ENCODE results near the gene STK35.

DNA sequence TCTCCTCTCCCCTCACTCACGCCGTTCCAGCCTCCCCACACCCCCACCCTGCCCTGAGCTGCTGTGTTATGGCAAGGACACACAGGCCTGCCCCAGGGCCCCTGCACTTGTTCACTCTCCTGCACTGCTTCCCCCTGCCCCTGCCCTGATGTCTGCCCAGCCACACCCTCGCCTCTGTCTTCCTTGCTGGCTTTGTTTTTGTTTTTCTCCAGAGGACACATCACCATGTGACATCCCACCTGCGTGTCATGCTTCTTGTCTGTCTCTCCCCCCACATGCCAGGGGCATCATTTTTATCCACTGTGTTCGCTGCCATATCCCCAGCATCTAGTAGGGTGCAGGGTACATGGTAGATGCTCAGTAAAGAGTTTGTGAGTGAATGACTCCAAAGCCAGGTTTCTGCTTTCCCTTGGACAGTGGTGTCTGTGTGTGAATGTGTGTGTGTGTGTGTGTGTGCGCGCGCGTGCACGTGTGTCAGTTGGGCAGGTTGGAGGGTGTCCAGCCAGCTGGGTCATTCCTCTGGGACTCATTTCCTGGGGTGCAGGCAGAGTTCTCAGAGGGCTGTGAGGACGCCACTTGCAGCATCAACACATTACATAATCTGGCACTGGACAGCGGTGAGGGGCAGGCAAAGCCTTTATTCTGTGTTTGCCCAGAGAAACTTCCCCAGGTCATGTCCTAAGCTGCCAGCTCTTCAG is 60.6 kb downstream of the STK35 start:
- TF ChIP-seq CTCF (IDR thresholded peaks at IDR 0.05), result no peak
- TF ChIP-seq EP300 (IDR thresholded peaks at IDR 0.05), result no peak

All from tibial nerve (tissue), 4 donors.